AG10803 (cell line): Measurements from ENCODE around the gene POLD2.

Source experiments
- DNase-seq: peaks from one replicate; pipeline ENCODE4 v3.0.0; 2010; ENCODE audit warnings: low read depth
- H3K4me3 ChIP-seq: 2 replicates; pipeline ENCODE4 v1.5.1; 2011; ENCODE audit warnings: mild to moderate bottlenecking, low read length, control low read depth
- CTCF ChIP-seq: conservative IDR thresholded peaks from 2 replicates; pipeline ENCODE4 v1.5.1; 2011; ENCODE audit warnings: mild to moderate bottlenecking, low read length, control low read depth, inconsistent platforms

POLD2 gene

GRCh38 chr7:44162179-44162578 lies 38.8 kb upstream of the POLD2 start:
- no peak for TF ChIP-seq CTCF
- DNase-seq = no peak
- no peak overlapping the region for H3K4me3 ChIP-seq

GRCh38 chr7:44161371-44161770 lies 38.0 kb upstream of the POLD2 start:
- TF ChIP-seq CTCF = no peak
- DNase-seq = no peak
- H3K4me3 ChIP-seq = no peak overlapping the region

GRCh38 chr7:44159824-44160630 lies 36.7 kb upstream of the POLD2 start:
- H3K4me3 ChIP-seq = no peak overlapping the region
- no peak for DNase-seq
- no peak for TF ChIP-seq CTCF

GRCh38 chr7:44158873-44159631 lies 35.7 kb upstream of the POLD2 start:
- no peak for DNase-seq
- no peak overlapping the region for H3K4me3 ChIP-seq
- no peak for TF ChIP-seq CTCF

- H3K4me3 ChIP-seq = no peak overlapping the region
- DNase-seq = no peak
- no peak for TF ChIP-seq CTCF
Observed at GRCh38 chr7:44158096-44158872, 34.9 kb upstream of the POLD2 start.

- no peak for DNase-seq
- no peak overlapping the region for H3K4me3 ChIP-seq
- no peak for TF ChIP-seq CTCF
Observed at GRCh38 chr7:44157116-44158080, 34.0 kb upstream of the POLD2 start.
